Superior temporal gyrus (tissue), 1 donor: ENCODE measurements around the gene NCOA5.

Experiments
- DNase-seq: peaks from one replicate; pipeline ENCODE4 v3.0.0-alpha.2; 2016; ENCODE audit errors: extremely low spot score

Gene NCOA5

GRCh38 chr20:46062621-46063020 lies 27.1 kb downstream of the NCOA5 start:
- DNase-seq, result no peak

- peak; percentile 7 for DNase-seq
These were observed 27.6 kb downstream of the NCOA5 start for GRCh38 chr20:46062151-46062550.

- DNase-seq, result no peak
These were observed 28.8 kb downstream of the NCOA5 start for GRCh38 chr20:46060975-46061374.

GRCh38 chr20:46060301-46060881 lies 29.4 kb downstream of the NCOA5 start:
- DNase-seq, result peak; percentile 29

- DNase-seq, result peak; percentile 6
These were observed 31.0 kb downstream of the NCOA5 start for GRCh38 chr20:46058599-46059281.

GRCh38 chr20:46057856-46058598 lies 31.7 kb downstream of the NCOA5 start:
- peak; percentile 39 for DNase-seq

- peak; percentile 12 for DNase-seq
These were observed 32.5 kb downstream of the NCOA5 start for GRCh38 chr20:46056970-46057855.

GRCh38 chr20:46056027-46056833 lies 33.5 kb downstream of the NCOA5 start:
- DNase-seq, result peak; percentile 13

- no peak for DNase-seq
These were observed 34.5 kb downstream of the NCOA5 start for GRCh38 chr20:46055269-46055668.

GRCh38 chr20:46054606-46055005 lies 35.2 kb downstream of the NCOA5 start:
- no peak for DNase-seq

GRCh38 chr20:46053416-46053815 lies 36.3 kb downstream of the NCOA5 start:
- DNase-seq, result no peak

GRCh38 chr20:46051556-46052308 lies 38.0 kb downstream of the NCOA5 start:
- no peak for DNase-seq

GRCh38 chr20:46050885-46051284 lies 38.9 kb downstream of the NCOA5 start:
- no peak for DNase-seq

GRCh38 chr20:46050444-46050843 lies 39.3 kb downstream of the NCOA5 start:
- DNase-seq, result no peak

GRCh38 chr20:46049815-46050214 lies 39.9 kb downstream of the NCOA5 start:
- DNase-seq, result no peak

GRCh38 chr20:46049190-46049589 lies 40.6 kb downstream of the NCOA5 start:
- DNase-seq, result no peak

GRCh38 chr20:46047821-46048220 lies 41.9 kb downstream of the NCOA5 start:
- no peak for DNase-seq

- DNase-seq, result no peak
These were observed 43.0 kb downstream of the NCOA5 start for GRCh38 chr20:46046588-46047310.

- no peak for DNase-seq
These were observed 44.9 kb downstream of the NCOA5 start for GRCh38 chr20:46044896-46045295.

GRCh38 chr20:46043556-46043955 lies 46.2 kb downstream of the NCOA5 start:
- DNase-seq, result no peak
